GM18873 (cell line): ENCODE results near the gene NPAS2.

Source experiments
- ATAC-seq: cut with Tn5 transposase; IDR thresholded peaks from one replicate; pipeline ENCODE4 v1.9.1; 2021; ENCODE audit warnings: mild to moderate bottlenecking, moderate library complexity, moderate number of reproducible peaks; ENCODE audit not compliant: unreplicated experiment, low FRiP score

NPAS2 gene

GRCh38 chr2:100852999-100853908 lies 33.3 kb downstream of the NPAS2 start:
- ATAC-seq, result no peak

- no peak for ATAC-seq
These were observed 34.2 kb downstream of the NPAS2 start for GRCh38 chr2:100853909-100854810.

GRCh38 chr2:100855084-100855483 lies 35.1 kb downstream of the NPAS2 start:
- ATAC-seq, result no peak

- ATAC-seq, result no peak
These were observed 35.7 kb downstream of the NPAS2 start for GRCh38 chr2:100855606-100856005.

- no peak for ATAC-seq
These were observed 36.8 kb downstream of the NPAS2 start for GRCh38 chr2:100856732-100857131.

GRCh38 chr2:100857341-100857740 lies 37.4 kb downstream of the NPAS2 start:
- ATAC-seq, result no peak

- no peak for ATAC-seq
These were observed 38.0 kb downstream of the NPAS2 start for GRCh38 chr2:100857915-100858314.

- ATAC-seq, result no peak
These were observed 40.0 kb downstream of the NPAS2 start for GRCh38 chr2:100859902-100860301.

GRCh38 chr2:100861340-100861739 lies 41.4 kb downstream of the NPAS2 start:
- ATAC-seq, result no peak

- no peak for ATAC-seq
These were observed 42.1 kb downstream of the NPAS2 start for GRCh38 chr2:100862081-100862480.

- no peak for ATAC-seq
These were observed 46.0 kb downstream of the NPAS2 start for GRCh38 chr2:100865816-100866460.

GRCh38 chr2:100868083-100868482 lies 48.1 kb downstream of the NPAS2 start:
- no peak for ATAC-seq

GRCh38 chr2:100869120-100869519 lies 49.2 kb downstream of the NPAS2 start:
- no peak for ATAC-seq

- ATAC-seq, result no peak
These were observed 51.0 kb downstream of the NPAS2 start for GRCh38 chr2:100870652-100871531.

GRCh38 chr2:100875516-100876230 lies 55.7 kb downstream of the NPAS2 start:
- no peak for ATAC-seq

- ATAC-seq, result no peak
These were observed 56.4 kb downstream of the NPAS2 start for GRCh38 chr2:100876231-100876860.

GRCh38 chr2:100877555-100877954 lies 57.6 kb downstream of the NPAS2 start:
- no peak for ATAC-seq

GRCh38 chr2:100878000-100878791 lies 58.3 kb downstream of the NPAS2 start:
- no peak for ATAC-seq
